Endothelial cell of umbilical vein (primary cell): ENCODE results near the gene EFCAB3.
"Not testable (repeated sequence)": the region's sequence is repeated elsewhere in the genome, so short reads cannot be mapped to it uniquely, and the experiment has no call there.

ENCODE experiments used
- CTCF ChIP-seq, 2 donors: IDR thresholded peaks; 1 replicate in 1 of 2; 2 replicates in 1 of 2; pipeline ENCODE4 v1.5.1; 2011; ENCODE audit warnings: low read length in 2 of 2, mild to moderate bottlenecking in 2 of 2, moderate library complexity in 2 of 2, control low read depth in 1 of 2, inconsistent platforms in 1 of 2, low read depth in 1 of 2; ENCODE audit not compliant: insufficient read depth in 1 of 2; ENCODE audit errors: extremely low read depth in 1 of 2
- EZH2 ChIP-seq: IDR thresholded peaks from 2 replicates; pipeline ENCODE4 v1.6.1; 2012; ENCODE audit warnings: borderline replicate concordance, low read depth, mild to moderate bottlenecking, moderate library complexity, low read length, inconsistent platforms; ENCODE audit not compliant: severe bottlenecking
- FOS ChIP-seq: IDR thresholded peaks from 2 replicates; pipeline ENCODE4 v1.6.1; 2011; ENCODE audit warnings: mild to moderate bottlenecking, low read length, moderate library complexity, borderline replicate concordance; ENCODE audit not compliant: insufficient read depth
- GATA2 ChIP-seq: IDR thresholded peaks from 2 replicates; pipeline ENCODE4 v1.7.0; 2011; ENCODE audit warnings: low read depth, mild to moderate bottlenecking, moderate library complexity, mixed read lengths, low read length; ENCODE audit not compliant: insufficient read length, insufficient read depth
- MYC ChIP-seq: IDR thresholded peaks from one replicate; pipeline ENCODE4 v1.6.1; 2011; ENCODE audit warnings: mild to moderate bottlenecking, low read depth, low read length
- POLR2A ChIP-seq: IDR thresholded peaks from 2 replicates; pipeline ENCODE4 v1.6.1; 2012; ENCODE audit warnings: low read depth, mild to moderate bottlenecking, control low read depth, low read length
- POLR2AphosphoS5 ChIP-seq: IDR thresholded peaks from 2 replicates; pipeline ENCODE4 v1.6.1; 2012; ENCODE audit warnings: low read depth, mild to moderate bottlenecking, control low read depth, low read length, moderate library complexity; ENCODE audit not compliant: insufficient read depth
- TF ChIP-seq, protein P1 (sequence below): IDR thresholded peaks from 2 replicates; pipeline ENCODE4 v1.6.1; 2011; ENCODE audit not compliant: insufficient read depth, insufficient read length

- not testable (repeated sequence) for TF ChIP-seq CTCF (IDR thresholded peaks at IDR 0.05; ENCODE audit: extremely low read depth in 1 of 2, insufficient read depth in 1 of 2, low read depth in 1 of 2, low read length in 2 of 2); POLR2A; POLR2AphosphoS5; MYC; EZH2; FOS; GATA2
- TF ChIP-seq, protein P1, sequence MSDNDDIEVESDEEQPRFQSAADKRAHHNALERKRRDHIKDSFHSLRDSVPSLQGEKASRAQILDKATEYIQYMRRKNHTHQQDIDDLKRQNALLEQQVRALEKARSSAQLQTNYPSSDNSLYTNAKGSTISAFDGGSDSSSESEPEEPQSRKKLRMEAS: not testable (repeated sequence)
These were observed 72.7 kb downstream of the EFCAB3 start for GRCh38 chr17:62453041-62453440.
